Measurements from ENCODE around the gene GATB. TPM values are rescaled to one million over a fixed set of nuclear protein-coding genes. Genes with fewer than 3 reads are reported as not detected.

Gene GATB
- total RNA-seq, 4 donors from 2014 or later: 11.4 to 34.5 (median 21.5) TPM

DNA sequence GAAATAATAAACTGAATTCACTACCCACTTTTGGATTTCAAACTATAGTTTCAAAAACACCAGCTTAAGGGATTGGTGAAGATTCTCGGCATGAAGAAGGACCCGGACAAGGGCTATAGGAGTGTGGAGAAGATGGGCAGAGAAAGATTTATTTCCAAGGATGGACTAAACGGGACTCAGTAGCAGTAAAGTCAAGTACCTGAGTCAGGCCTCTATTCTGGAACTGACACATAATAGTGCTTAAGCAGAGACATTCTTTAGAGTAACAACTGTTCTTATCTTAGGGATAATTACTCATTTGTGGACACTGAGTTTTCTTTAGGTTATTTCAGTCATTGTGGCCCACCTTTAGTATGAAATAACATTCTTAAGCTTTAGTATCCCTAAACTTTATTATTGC, 134.6 kb downstream of the GATB start:
- TF ChIP-seq, protein P1, sequence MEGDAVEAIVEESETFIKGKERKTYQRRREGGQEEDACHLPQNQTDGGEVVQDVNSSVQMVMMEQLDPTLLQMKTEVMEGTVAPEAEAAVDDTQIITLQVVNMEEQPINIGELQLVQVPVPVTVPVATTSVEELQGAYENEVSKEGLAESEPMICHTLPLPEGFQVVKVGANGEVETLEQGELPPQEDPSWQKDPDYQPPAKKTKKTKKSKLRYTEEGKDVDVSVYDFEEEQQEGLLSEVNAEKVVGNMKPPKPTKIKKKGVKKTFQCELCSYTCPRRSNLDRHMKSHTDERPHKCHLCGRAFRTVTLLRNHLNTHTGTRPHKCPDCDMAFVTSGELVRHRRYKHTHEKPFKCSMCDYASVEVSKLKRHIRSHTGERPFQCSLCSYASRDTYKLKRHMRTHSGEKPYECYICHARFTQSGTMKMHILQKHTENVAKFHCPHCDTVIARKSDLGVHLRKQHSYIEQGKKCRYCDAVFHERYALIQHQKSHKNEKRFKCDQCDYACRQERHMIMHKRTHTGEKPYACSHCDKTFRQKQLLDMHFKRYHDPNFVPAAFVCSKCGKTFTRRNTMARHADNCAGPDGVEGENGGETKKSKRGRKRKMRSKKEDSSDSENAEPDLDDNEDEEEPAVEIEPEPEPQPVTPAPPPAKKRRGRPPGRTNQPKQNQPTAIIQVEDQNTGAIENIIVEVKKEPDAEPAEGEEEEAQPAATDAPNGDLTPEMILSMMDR (IDR thresholded peaks at IDR 0.05): no peak
- no peak for ATAC-seq (ENCODE audit: low FRiP score)
- DNase-seq (ENCODE audit: low spot score): no peak

DNA sequence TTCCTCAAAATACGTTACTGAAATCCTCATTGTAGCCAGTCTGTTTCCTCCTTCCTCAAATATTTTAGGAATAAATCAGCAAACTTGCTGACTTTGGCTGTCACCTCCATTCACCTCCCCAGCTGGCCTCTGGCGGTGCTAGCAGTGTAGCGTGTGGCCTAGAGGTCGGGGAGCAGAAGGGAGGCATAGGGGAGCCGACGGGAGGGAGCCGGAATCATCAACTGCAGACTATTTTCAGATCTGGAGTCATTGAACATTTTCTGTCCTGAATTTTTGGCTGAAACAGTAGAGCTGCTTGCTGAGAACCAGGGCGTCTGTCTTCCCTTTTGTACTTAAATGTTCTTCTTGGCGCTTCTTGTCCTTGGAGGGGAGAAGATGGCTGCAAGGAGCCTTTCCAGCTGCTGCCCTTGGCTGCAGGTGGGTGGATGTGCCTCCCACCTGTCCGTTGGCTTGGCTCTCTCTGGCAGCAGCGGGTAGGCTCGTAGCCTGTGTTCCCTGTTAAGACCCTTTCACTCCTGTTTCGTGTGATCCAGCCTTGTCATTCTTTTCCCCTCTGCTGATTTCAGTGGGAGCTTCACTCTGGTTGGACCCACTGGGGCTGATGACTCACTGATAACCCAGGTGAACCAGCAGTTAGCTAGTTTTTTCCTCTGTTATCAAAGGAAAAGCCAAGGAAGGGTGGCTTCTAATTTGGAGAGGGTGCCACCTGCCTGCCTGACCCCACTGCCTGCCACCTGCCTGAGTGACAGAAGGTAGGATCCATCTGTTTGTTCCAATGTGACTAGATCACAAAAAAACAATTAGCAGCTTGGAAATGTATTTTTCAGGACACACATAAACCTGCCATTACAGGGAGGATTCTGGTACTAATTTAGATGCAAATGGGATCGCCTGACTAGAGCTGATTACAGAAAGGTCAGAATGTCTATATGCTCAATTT, 135.9 kb downstream of the GATB start:
- no peak for ATAC-seq (ENCODE audit: low FRiP score)
- TF ChIP-seq, protein P1 (IDR thresholded peaks at IDR 0.05): no peak
- no peak for DNase-seq (ENCODE audit: low spot score)

Data from omental fat pad (tissue), 4 donors.